ENCODE results near the gene MPG.

DNA sequence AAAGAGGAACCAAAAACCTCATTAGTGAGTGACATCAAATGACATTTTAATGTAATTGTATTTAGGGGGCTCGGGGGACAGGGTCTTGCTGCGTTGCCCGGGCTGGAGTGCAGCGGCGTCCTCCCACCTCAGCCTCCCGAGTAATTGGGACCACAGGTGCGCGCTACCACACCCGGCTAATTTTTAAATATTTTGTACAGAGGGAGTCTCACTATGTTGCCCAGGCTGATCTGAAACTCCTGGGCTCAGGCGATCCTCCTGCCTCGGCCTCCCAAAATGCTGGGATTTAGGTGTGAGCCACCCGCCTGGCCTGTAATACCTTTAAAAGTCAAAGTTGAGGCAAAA lies 23.8 kb upstream of the MPG start:
- no peak for TF ChIP-seq EZH2 (IDR thresholded peaks at IDR 0.05; ENCODE audit: borderline replicate concordance, insufficient read depth, low read depth, low read length, poor library complexity, severe bottlenecking)
- TF ChIP-seq, protein P1, sequence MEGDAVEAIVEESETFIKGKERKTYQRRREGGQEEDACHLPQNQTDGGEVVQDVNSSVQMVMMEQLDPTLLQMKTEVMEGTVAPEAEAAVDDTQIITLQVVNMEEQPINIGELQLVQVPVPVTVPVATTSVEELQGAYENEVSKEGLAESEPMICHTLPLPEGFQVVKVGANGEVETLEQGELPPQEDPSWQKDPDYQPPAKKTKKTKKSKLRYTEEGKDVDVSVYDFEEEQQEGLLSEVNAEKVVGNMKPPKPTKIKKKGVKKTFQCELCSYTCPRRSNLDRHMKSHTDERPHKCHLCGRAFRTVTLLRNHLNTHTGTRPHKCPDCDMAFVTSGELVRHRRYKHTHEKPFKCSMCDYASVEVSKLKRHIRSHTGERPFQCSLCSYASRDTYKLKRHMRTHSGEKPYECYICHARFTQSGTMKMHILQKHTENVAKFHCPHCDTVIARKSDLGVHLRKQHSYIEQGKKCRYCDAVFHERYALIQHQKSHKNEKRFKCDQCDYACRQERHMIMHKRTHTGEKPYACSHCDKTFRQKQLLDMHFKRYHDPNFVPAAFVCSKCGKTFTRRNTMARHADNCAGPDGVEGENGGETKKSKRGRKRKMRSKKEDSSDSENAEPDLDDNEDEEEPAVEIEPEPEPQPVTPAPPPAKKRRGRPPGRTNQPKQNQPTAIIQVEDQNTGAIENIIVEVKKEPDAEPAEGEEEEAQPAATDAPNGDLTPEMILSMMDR (IDR thresholded peaks at IDR 0.05) = no peak
